OCI-M1 (cell line): ENCODE data around the gene TEDC1.

ENCODE experiments used
- DNase-seq: peaks from one replicate; lab custom pipeline; 2025; lab: John Stamatoyannopoulos, UW

The TEDC1 gene, protein sequence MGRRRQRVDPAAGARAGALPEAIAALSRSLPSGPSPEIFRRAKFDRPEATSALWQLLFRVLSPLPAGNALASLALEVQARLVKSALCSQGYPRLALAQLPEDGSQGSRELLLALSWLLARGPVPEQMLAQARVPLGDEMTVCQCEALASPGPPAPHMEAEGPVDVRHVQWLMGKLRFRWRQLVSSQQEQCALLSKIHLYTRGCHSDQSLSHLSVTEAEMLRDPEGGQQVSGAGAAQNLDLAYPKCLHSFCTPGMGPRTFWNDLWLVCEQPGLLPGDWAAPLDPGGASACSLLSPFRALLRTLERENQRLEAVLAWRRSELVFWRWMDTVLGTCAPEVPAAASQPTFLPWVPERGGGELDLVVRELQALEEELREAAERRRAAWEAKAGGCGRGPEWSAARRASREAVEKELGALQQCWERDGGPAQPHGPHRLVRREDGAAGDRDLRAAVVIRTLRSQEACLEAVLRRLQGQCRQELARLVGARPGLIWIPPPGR

DNA sequence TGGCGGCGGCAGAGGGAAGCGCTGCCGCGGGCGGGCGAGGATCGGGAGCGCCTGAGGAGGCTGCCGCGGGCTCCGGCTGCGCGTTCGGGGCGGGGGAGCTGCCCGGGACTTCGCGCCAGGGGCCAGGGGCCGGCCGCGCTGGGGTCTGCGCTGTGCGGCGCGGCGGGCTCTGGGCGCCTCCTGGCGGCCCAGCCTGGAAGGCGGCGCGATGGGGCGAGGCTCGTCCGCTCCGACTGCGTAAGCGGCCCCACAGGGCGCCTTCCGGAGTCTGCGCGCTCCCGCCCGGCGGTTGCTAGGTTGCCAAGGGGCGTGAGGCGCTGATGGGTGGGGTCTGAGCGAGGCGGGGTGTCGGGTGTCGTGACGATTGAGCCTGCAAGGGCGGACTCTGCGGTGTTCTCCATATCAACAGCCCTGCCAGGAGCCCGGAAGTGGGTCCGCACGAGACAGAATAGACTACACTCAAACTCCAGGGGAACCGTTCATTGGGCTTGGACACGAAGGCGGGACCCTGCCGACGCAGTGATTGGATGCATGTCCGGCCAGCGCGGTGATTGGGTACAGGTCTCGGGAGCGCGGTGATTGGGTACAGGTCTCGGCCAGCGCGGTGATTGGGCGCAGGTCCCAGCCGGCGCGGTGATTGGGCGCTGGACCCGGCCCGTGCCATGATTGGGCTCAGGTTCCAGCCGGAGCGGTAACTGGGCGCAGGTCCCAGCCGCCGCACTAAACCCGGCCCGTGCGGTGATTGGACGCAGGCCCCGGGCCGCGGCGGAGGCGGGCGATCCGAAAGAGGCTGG, at the start of gene TEDC1:
TEDC1 (plus strand) TSS at position 675 of the 794 bp plus-strand sequence. CDS start 130 bp downstream, outside the sequence.
- peak; percentile 99 for DNase-seq

DNA sequence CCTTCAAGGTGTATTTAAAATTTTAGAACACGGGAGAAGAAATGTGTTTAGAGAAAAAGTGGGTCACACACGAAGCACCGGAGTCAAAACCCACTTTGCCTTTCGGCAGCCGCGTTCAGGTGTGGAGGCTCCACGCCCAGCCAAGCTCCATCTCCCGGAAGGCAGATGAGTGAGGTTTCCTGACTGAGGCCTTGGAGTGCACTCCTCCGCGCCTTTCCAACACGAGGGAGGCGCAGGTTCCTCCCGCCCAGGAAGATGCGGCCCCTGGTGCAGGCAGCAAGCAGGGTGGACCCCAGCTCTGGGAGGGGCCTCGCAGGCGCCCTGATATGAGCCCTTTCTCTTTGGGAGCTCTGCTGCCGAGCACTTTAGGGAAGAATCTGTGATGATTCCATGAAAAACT, 48.9 kb upstream of the TEDC1 start:
- DNase-seq, result no peak

DNA sequence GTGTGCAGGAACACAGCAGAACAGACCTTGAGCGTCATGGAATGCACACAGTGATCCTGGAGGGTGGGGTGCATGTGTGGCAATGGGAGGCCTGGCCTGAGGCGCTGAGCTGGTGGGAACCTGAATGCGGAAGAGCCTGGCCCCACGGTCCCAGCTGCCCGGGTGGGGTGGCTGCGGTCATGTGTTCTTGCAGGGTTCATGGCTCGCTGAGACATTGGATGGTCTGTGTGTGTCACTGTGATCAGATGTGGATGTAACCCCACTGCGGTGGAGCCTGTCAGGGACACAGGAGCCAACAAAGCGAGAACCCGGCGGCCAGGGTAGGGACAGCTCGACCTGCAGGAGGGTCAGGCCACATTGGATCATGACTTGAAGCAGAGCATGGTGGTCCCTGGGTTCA, 48.2 kb upstream of the TEDC1 start:
- DNase-seq, result no peak

DNA sequence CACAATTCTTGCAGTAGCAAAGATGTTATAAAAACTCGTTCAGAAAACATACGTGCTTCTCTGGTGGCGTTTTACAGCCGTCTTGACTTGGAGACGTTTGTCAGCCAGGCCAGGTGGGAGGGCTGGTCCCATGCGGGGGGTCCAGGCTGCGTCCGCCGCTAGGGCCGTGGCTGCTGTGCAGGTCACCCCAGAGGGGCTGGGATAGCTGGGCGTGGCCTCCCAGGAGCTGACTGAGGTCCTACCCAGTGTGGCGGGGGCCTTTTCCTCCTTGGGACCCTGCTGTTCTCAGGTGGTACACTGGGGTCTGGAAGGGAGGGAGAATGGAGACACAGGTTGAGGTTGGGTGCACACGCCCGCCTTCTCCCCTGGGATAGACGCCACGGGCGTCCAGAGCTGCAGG, 46.2 kb upstream of the TEDC1 start:
- DNase-seq, result no peak

DNA sequence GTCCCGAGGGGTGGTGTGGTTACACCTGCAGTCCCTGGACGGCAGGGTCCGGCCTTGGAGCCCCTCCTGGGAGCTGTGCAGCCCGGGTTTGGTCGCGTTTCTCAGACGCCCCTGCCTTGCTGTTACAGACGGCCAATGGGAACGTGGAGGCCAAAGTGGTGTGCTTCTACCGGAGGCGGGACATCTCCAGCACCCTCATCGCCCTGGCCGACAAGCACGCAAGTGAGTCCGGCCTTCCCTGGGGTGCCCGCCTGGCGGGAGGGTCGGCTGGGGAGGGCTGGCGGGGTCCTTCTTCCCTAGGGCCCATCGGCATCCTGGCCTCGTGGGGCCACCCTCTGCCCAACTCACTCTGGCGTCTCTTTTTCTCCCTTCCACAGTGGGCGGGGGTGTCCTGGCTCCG, 45.8 kb upstream of the TEDC1 start:
- no peak for DNase-seq

DNA sequence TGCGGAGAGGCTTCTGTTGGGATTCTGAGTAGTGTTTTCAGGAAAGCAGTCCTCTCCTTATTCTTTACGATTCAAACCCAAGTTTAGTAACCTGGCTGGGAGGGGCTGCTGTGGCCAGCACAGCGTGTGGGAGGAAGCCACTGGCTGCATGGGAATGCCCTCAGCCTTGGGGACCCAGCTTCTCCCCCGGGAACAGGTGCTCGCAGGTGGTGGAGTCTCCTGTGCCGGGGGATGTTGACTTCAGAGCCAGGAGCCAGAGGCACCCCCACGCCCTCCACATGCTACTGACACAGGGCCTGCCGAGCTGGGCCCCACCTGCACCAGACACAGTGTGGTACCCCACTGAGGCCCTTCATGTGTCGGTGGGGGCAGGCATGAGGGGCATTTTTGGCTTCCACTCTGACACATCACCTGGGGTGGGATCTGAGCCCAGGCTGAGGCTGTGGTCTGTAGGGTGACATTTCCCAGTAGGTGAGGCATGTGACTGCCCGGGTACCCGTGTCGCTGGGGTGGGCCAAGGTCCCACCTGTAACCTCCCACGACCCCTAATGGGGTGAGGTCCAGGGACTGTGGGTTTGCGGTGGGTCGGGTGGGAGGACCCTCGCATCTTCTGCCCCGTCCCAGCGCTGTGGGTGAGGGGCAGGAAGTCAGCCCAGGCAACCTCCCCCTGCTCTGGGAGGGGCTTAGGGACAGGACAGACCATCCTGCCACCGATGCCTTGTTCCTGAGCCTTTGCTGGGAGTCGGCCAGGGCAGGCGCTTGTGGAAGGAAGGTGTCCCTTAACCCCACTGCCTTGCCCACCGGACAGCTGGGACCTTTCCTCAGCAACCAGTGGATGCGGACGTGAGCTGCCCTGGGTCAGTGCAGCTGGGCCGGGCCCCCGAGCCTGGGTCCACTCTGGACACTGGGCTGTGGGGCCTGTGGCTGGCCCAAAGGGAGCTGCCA, 44.9 kb upstream of the TEDC1 start:
- DNase-seq, result no peak

DNA sequence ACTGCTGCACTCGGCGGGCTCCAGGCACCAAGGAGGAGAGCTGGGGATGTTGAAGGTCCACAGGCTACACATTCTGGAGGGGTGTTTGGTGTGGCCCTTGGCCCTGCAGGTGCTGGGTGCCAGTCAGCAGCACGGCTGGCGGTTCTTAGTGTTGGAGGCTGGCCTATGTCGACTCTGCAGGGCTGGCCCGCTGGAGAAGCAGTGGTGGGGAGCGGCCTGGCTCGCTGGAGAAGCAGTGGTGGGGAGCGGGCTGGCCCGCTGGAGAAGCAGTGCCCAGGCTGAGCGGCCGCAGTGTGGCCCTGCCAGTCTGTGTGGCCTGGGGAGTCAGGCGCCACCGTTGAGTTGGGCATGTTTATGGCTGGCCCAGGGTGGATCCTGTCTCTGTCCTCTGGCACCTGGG, 44.1 kb upstream of the TEDC1 start:
- no peak for DNase-seq

DNA sequence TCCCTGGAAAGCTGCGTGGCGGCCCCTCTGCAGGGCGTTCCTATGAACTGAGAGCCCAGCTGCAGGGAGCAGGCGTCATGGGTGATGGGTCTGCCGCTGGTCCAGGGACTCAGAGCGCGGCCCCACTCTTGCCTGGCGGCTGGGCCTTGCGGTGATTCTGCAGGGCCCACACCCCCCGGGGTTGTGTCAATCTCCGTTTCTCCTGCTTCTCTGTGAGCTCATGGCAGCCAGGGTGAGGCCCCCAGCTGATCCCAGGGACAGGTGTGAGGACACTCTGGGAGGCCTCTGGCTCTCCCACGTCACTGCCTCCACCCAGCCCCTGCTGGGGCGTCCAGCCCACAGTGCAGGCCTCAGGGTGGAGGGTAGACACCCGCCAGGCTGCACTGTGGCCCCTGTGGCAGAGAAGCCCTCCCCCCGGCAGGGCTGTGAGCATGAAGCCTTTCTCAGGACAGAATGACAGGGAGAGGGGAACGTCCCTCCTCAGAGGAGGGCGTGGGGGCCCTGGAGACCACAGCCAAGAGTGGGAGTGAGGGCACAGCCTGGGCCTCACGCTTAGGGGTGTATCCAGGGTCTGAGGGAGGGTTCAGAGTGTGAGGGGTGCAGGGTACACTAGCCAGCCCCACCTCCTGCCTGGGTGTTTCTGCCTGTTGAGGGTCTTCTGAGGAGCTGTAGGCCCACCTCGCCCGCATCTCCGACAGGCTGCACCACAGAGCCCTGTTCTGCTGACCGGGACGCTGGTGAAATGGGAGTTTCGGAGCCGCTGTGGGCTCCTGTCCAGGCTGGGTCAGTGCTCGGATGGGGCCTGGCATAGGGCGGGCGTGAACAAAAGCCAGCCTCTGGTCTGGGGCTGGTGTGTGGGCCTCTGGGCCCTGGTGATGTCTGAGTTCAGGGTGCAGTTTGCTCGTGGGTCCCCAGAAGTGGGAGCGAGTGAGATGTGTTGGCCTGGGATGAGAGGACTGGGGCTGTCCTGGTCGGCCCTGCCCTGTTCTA, 43.1 kb upstream of the TEDC1 start:
- DNase-seq, result no peak

DNA sequence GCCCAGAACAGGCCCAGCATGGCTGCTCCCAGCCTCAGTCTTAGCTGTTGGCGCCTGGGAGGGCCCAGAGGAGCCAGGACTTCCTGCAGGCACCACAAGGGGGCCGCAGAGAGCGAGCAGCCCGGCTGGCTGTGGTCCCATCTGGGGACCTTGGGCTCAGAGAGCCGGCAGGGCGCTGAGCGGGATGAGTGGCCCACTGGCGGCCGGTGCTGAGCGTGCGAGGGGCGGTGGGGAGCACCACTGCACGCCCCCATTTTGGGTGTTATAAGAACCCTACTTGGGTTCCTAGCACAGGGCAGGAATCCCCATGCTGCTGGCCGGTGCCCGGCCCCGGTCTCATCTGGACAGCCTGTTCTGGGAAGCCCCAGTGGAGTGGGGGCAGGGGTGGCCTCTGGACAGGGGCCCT, 42.3 kb upstream of the TEDC1 start:
- DNase-seq, result peak; percentile 54

DNA sequence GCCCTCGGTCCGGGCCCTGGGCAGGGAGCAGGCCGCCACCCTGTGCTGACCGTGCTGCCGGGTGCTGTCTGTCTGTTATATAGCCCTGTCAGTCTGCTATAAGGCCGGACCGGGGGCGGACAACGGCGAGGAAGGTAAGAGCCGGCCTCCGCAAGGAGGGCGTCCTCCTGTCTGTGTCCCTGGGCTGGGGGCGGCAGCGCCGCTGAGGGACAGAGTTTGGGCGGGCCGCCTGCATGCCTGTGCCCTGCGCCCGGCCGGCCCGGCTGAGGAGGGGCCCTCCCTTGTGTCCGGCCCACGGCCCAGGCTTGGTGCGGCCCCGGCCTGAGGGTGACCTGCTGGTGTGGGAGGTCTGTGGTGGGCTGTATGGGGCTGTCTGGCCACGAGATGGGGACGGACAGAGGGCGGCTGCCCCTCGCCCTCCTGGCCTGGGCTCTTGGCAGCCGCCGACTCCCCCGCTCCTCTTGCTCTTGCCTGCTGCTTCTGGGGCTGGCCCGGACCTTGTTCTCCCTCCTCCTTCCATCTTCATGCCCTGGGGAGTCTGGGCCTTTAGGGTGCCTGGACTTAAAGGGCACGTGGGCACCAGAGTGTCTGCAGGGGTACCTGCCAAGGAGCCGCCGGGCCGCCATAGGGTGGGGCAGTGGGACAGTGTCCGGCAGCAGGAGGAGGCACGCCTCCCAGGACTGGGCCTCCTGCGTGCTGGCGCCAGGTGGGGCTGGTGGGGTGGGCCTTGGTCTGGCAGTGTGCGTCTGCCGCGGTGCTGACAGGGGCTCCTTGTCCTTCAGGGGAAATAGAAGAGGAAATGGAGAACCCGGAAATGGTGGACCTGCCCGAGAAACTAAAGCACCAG, 41.5 kb upstream of the TEDC1 start:
- DNase-seq, result no peak

DNA sequence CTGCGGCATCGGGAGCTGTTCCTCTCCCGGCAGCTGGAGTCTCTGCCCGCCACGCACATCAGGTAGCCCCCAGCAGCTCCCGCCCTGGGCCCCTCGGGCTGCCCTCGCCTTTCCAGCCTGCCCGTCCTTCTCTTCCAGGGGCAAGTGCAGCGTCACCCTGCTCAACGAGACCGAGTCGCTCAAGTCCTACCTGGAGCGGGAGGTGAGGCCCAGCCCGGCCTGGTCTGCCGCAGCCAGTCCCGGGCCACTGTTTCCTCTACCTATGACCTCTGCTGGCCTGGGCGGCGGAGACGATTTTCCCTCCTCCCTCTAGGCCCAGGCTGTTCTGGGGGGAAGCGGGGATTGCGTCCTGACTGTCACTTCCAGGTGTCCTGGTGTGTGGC, 40.9 kb upstream of the TEDC1 start:
- DNase-seq, result no peak

DNA sequence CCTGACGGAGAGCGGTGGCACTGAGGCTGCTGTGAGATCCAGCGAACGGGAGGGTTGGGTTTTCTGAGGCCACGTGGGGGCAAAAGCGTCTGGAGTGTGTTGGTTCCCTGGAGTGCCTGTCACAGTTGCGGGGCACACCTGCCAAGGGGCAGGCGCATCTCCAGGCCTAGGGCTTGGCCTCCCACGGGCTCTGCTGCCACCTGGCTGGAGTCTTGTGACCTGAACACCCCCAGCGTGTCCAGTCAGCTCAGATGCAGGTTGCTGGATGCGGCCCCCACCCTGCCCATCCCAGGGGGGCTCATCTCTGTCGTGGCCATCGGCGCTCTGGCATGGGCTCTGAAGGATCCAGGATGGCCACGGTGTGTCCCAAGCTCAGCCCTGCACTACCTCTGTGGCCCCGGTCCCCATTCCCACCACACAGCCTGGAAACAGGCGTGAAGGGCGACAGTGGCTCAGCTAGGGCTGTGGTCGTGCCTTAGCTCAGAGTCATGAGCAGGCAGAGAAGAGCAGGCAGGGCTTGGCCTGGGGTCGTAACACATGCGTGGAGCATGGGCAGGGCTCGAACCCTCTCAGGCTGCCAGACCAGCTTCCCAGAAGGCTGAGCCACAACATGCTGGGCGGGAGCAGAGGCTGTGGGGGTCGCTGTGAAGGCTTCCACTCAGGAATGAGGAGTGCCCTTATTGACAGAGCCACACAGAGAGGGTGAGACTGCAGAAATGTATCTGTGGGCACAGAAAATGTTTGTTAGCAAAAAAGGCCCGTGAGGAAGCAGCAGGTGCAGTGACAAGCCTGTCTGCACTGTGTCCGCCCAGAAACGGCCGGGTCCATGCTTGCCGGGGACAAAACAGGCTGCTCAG, 40.0 kb upstream of the TEDC1 start:
- no peak for DNase-seq

DNA sequence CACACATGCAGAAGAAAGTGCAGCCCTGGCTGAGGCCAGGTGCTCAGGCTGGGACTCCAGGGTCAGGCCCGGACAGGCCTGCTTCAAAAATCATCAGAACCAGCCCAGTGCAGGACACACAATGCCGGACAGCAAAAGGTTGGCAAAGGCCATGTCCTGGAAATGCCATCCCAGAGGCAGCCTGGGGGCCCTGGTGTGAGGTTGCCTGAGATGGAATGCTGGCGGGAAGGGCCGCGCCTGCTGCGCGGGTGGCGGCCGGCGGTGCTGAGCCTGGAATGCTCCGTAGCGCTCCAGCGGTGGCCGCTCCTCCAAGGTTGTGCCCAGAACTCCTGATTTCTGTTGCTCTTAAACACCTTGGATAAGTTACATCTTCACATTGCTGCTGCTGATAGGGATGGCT, 38.1 kb upstream of the TEDC1 start:
- no peak for DNase-seq

DNA sequence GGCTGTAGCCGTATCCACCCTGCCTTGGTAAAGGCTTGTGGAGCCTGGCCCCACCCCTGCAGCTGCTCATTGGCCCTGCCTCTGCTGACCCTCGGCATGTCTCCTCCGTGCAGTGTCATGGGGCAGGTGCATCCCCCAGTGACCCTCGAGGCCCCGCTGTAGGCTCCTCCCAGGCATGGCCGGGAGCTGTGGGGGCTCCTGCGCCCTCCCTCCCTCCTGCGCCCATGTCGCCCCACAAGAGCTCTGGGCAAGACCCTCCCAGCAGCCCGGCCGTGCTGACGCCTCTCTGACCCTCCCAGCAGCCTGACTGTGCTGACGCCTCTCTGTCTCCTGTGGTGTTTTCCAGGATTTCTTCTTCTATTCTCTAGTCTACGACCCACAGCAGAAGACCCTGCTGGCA, 37.2 kb upstream of the TEDC1 start:
- no peak for DNase-seq

DNA sequence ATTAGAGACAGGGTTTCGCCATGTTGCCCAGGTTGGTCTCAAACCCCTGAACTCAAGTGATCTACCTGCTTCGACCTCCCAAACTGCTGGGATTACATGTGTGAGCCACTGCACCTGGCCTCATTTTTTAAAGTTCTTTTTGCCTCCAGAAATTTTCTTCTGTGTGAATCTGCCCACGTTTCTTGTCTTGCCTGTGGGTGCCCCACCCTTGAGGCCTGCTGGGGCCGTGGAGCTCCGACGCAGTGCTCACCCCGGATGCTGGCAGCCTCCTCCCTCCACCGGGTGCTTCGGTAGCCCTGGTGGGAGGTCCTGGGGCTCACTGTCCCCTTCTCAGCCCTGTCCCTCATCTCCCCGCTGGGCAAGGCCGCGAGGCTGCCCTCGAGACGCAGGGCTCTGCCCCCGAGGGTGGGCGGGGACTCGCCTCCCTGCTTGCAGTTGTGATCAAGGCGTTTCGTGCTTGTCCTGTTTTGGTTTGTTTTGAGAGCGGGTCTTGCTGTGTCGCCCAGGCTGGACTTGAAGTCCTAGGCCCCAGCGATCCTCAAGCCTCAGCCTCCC, 35.9 kb upstream of the TEDC1 start:
- no peak for DNase-seq

DNA sequence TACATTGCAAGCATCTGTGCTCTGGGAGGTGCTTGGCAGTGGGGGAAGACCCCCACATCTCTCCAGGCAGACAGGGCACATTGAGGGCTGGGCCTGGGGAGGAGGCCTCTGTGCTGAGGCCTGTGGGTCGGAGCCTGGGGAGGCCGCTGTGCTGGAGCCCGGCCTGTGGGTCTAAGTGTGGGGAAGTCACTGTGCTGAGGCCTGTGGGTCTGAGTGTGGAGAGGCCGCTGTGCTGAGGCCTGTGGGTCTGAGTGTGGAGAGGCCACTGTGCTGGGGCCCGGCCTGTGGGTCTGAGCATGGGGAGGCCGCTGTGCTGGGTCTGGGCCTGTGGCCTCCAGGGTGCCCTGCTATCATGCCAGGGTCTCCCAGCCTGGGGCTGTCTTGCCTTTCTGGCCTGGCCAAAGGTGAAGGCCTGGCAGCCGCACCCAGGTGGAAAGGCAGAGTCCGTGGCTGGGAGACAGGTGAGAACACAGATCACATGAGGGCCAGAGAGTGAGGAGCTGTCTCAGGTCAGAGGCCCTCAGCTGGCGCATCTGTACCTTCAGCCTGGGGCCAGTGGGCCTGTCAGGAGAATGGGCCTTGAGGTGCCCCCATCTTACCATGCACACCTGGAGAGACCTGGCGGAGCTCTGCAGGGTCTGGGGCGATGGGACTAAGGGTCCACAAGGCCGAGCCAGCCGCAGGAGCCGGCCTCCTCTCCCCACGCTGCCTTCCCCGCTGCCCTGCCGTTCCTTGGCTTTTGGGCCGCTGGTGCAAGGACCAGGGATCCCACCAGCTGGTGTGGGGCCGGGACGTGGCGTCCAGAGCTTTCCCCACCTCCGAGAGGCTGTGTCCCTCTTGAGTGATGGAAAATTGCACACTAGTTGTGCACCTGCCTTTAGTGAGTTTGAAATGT, 35.0 kb upstream of the TEDC1 start:
- no peak for DNase-seq
